ENCODE results near the gene SP2. TPM values are rescaled to one million over a fixed set of nuclear protein-coding genes. Genes with fewer than 3 reads are reported as not detected.
A peak's percentile ranks its signal among the peaks of the same experiment; 100 is the strongest.

Gene SP2
- total and polyA plus RNA-seq, 2 donors (not counting 1 experiment from before 2014, with no cell fraction given): 25.4 to 32.5 TPM

- H3K27ac Mint-ChIP-seq: no peak overlapping the region
- Histone ChIP-seq H3K4me2 (replicated peaks; ENCODE audit: low read depth, low read length, poor library complexity, severe bottlenecking) (peak overlapping the region; percentile 48), H3K4me3 (ENCODE audit: control extremely low read depth in 1 of 5, extremely low read depth in 1 of 5, insufficient read depth in 1 of 5, low read depth in 2 of 5, low read length in 4 of 5) (peak overlapping the region in 1 of 5 experiments; percentile 29), H4K20me1 (ENCODE audit: control insufficient read depth, insufficient read depth, low read length, poor library complexity, severe bottlenecking) (no peaks in the 10 kb centered on the region), H3K9me3 (ENCODE audit: control extremely low read depth in 1 of 3, control insufficient read depth in 2 of 3, insufficient read depth in 1 of 3, low read length in 2 of 3) (peaks cover 0 to 13% (median 0%) of the 10 kb centered on the region in 3 donors), H3K79me2 (ENCODE audit: control insufficient read depth, insufficient read depth, low read length) (no peaks in the 10 kb centered on the region), H3K27me3 (replicated peaks in 1 of 4; ENCODE audit: control extremely low read depth in 1 of 4, control insufficient read depth in 3 of 4, insufficient read depth in 4 of 4, low read length in 3 of 4) (peaks cover 0 to 87% (median 55%) of the 10 kb centered on the region in 4 experiments), H2AFZ (ENCODE audit: insufficient read depth, low read depth, low read length, poor library complexity, severe bottlenecking) (no peak overlapping the region), H3K9ac (ENCODE audit: low read length) (peak overlapping the region; percentile 31), H3K36me3 (replicated peaks in 1 of 2; ENCODE audit: control extremely low read depth in 1 of 2, control insufficient read depth in 1 of 2, extremely low read depth in 1 of 2, insufficient read depth in 2 of 2, low read length in 1 of 2) (no peaks in the 10 kb centered on the region), H3K27ac (ENCODE audit: low read length in 2 of 2) (no peak overlapping the region), H3K4me1 (ENCODE audit: control insufficient read depth in 2 of 2, insufficient read depth in 2 of 2, low read length in 2 of 2) (peaks cover 36 to 40% of the 10 kb centered on the region in 2 donors)
- no peaks in the 10 kb centered on the region for H3K9me3 Mint-ChIP-seq (ENCODE audit: insufficient read depth)
- ATAC-seq (ENCODE audit: low read depth) (no peak), DNase-seq (peak; percentile 29)
- 8% methylated on average over 6 of the region's 11 CpGs for WGBS (ENCODE audit: insufficient coverage)
- ChIA-PET POLR2A (interaction anchor here (2.4 kb wide), 1 partner anchor 44 kb away, joined by 8 read pairs; the partner anchor contains the start of gene SP2), CTCF (interaction anchor here (0.7 to 19.9 kb wide), 2 partner anchors 11 to 37 kb away, joined by 3 to 436 read pairs; partner anchors contain the start of genes SCRN2 and SP2)
- peaks cover 24% of the 10 kb centered on the region for H3K4me1 Mint-ChIP-seq
- H3K4me3 Mint-ChIP-seq: peak overlapping the region; percentile 46
- peaks cover 79% of the 10 kb centered on the region for H3K27me3 Mint-ChIP-seq
- intact Hi-C loops (cut with micrococcal nuclease): no loop called here
- TF ChIP-seq CTCF (IDR thresholded peaks at IDR 0.05) (no peak), EZH2 (IDR thresholded peaks at IDR 0.05; ENCODE audit: borderline replicate concordance, insufficient read depth, low read depth, low read length, poor library complexity, severe bottlenecking) (no peak)
These were observed 44.3 kb upstream of the SP2 start for GRCh38 chr17:47851764-47852112.

- Histone ChIP-seq H2AFZ (ENCODE audit: insufficient read depth, low read depth, low read length, poor library complexity, severe bottlenecking) (no peak overlapping the region), H3K4me3 (ENCODE audit: control extremely low read depth in 1 of 5, extremely low read depth in 1 of 5, insufficient read depth in 1 of 5, low read depth in 2 of 5, low read length in 4 of 5) (peak overlapping the region in 1 of 5 experiments; percentile 29), H3K4me1 (ENCODE audit: control insufficient read depth in 2 of 2, insufficient read depth in 2 of 2, low read length in 2 of 2) (peaks cover 32 to 34% of the 10 kb centered on the region in 2 donors), H3K36me3 (replicated peaks in 1 of 2; ENCODE audit: control extremely low read depth in 1 of 2, control insufficient read depth in 1 of 2, extremely low read depth in 1 of 2, insufficient read depth in 2 of 2, low read length in 1 of 2) (no peaks in the 10 kb centered on the region), H3K79me2 (ENCODE audit: control insufficient read depth, insufficient read depth, low read length) (no peaks in the 10 kb centered on the region), H4K20me1 (ENCODE audit: control insufficient read depth, insufficient read depth, low read length, poor library complexity, severe bottlenecking) (no peaks in the 10 kb centered on the region), H3K4me2 (replicated peaks; ENCODE audit: low read depth, low read length, poor library complexity, severe bottlenecking) (peak overlapping the region; percentile 48), H3K27ac (ENCODE audit: low read length in 2 of 2) (no peak overlapping the region), H3K9ac (ENCODE audit: low read length) (peak overlapping the region; percentile 31), H3K9me3 (ENCODE audit: control extremely low read depth in 1 of 3, control insufficient read depth in 2 of 3, insufficient read depth in 1 of 3, low read length in 2 of 3) (peaks cover 0 to 13% (median 0%) of the 10 kb centered on the region in 3 donors), H3K27me3 (replicated peaks in 1 of 4; ENCODE audit: control extremely low read depth in 1 of 4, control insufficient read depth in 3 of 4, insufficient read depth in 4 of 4, low read length in 3 of 4) (peaks cover 0 to 86% (median 50%) of the 10 kb centered on the region in 4 experiments)
- intact Hi-C loops (cut with micrococcal nuclease): no loop called here
- no peak for ATAC-seq (ENCODE audit: low read depth)
- ChIA-PET POLR2A (interaction anchor here (2.4 kb wide), 1 partner anchor 43 kb away, joined by 8 read pairs; the partner anchor contains the start of gene SP2), CTCF (interaction anchor here (0.7 to 19.9 kb wide), 4 partner anchors 11 to 36 kb away, joined by 3 to 436 read pairs (median 4); partner anchors contain the start of genes SCRN2 and SP2)
- peak; percentile 57 for DNase-seq
- peak overlapping the region; percentile 46 for H3K4me3 Mint-ChIP-seq
- H3K27ac Mint-ChIP-seq: no peak overlapping the region
- TF ChIP-seq CTCF (IDR thresholded peaks at IDR 0.05) (no peak), EZH2 (IDR thresholded peaks at IDR 0.05; ENCODE audit: borderline replicate concordance, insufficient read depth, low read depth, low read length, poor library complexity, severe bottlenecking) (no peak)
- peaks cover 79% of the 10 kb centered on the region for H3K27me3 Mint-ChIP-seq
- 12% methylated on average over 23 of the region's 32 CpGs for WGBS (ENCODE audit: insufficient coverage)
- H3K9me3 Mint-ChIP-seq (ENCODE audit: insufficient read depth): no peaks in the 10 kb centered on the region
- H3K4me1 Mint-ChIP-seq: peaks cover 20% of the 10 kb centered on the region
These were observed 43.7 kb upstream of the SP2 start for GRCh38 chr17:47852113-47852949.

Data from B cell (primary cell).